Endothelial cell of umbilical vein (primary cell): Measurements from ENCODE around the gene HOXC11. TPM values are rescaled to one million over a fixed set of nuclear protein-coding genes. Genes with fewer than 3 reads are reported as not detected.

ENCODE experiments used
- BruUV-seq: library from RNA; stranded (reverse); fragments of 400-500 nt; replicated peaks from 2 replicates; lab custom pipeline; 2021; lab: Mats Ljungman, UMichigan
- CTCF ChIA-PET: fragments of 300-600, 350-600 bp; sonication (Branson Sonifier 250); formaldehyde crosslinking; loops from one replicate; lab custom pipeline; 2021; ENCODE audit warnings: antibody characterized with exemption, inconsistent platforms; lab: Charles Lee
- POLR2A ChIA-PET: fragments of 300-600, 350-600 bp; sonication (Branson Sonifier 250); formaldehyde crosslinking; loops from one replicate; lab custom pipeline; 2021; ENCODE audit warnings: antibody characterized with exemption, inconsistent platforms; lab: Charles Lee
- DNase-seq: peaks from one replicate; pipeline ENCODE4 v3.0.0-alpha.2; 2011; ENCODE audit warnings: low read depth, low spot score
- FAIRE-seq: peaks from 2 replicates; lab custom pipeline; 2011; peaks lifted over from hg19 to GRCh38; lab: Jason Lieb, UNC
- H2AFZ ChIP-seq: 2 replicates; pipeline ENCODE4 v1.6.0; 2012; ENCODE audit warnings: low read depth, low read length, control low read depth, inconsistent platforms
- H3K27ac ChIP-seq: 2 replicates; pipeline ENCODE4 v1.5.1; 2011; ENCODE audit warnings: low read depth, mild to moderate bottlenecking, control low read depth, low read length, moderate library complexity; ENCODE audit not compliant: insufficient read depth
- H3K27me3 ChIP-seq, 2 experiments: 2 replicates each; pipeline versions ENCODE4 v1.6.0 to v1.6.1; 2011; ENCODE audit warnings: low read length in 2 of 2, mixed read lengths in 1 of 2; ENCODE audit not compliant: control insufficient read depth in 2 of 2, insufficient read depth in 2 of 2
- H3K36me3 ChIP-seq, 2 experiments: 2 replicates in 1 of 2; 3 replicates in 1 of 2; pipeline ENCODE4 v1.5.1; 2011; ENCODE audit warnings: low read length in 2 of 2, mild to moderate bottlenecking in 1 of 2, moderate library complexity in 1 of 2; ENCODE audit not compliant: control insufficient read depth in 2 of 2, insufficient read depth in 2 of 2; ENCODE audit errors: extremely low read depth in 1 of 2
- H3K4me1 ChIP-seq: 3 replicates; pipeline ENCODE4 v1.5.1; 2011; ENCODE audit warnings: mild to moderate bottlenecking, low read length; ENCODE audit not compliant: control insufficient read depth, insufficient read depth; ENCODE audit errors: extremely low read depth
- H3K4me2 ChIP-seq: 2 replicates; pipeline ENCODE4 v1.6.1; 2011; ENCODE audit warnings: low read length, control low read depth, mixed read lengths; ENCODE audit not compliant: insufficient read depth
- H3K4me3 ChIP-seq, 3 experiments: fragments of 200-600 bp in 1 of 3; sonication (generic), shearing (Covaris generic) in 1 of 3; replicated peaks in 1 of 3; 2 replicates each; pipeline ENCODE4 v1.5.1; 2011 to 2016; ENCODE audit warnings: control low read depth in 3 of 3, low read length in 3 of 3, mild to moderate bottlenecking in 2 of 3, inconsistent platforms in 1 of 3, low read depth in 1 of 3, moderate library complexity in 1 of 3; ENCODE audit not compliant: insufficient read depth in 1 of 3
- H3K79me2 ChIP-seq: 2 replicates; pipeline ENCODE4 v1.6.0; 2012; ENCODE audit warnings: low read length, inconsistent platforms; ENCODE audit not compliant: control insufficient read depth, insufficient read depth
- H3K9ac ChIP-seq: replicated peaks from 2 replicates; pipeline ENCODE3; 2011; ENCODE audit warnings: low read length, control low read depth; ENCODE audit not compliant: insufficient read depth; ENCODE audit errors: extremely low read depth
- H3K9me1 ChIP-seq: replicated peaks from 3 replicates; pipeline ENCODE4 v1.6.0; 2011; ENCODE audit warnings: mild to moderate bottlenecking, low read length; ENCODE audit not compliant: control insufficient read depth, insufficient read depth; ENCODE audit errors: extremely low read depth
- H3K9me3 ChIP-seq: replicated peaks from 2 replicates; pipeline ENCODE4 v1.5.1; 2012; ENCODE audit warnings: low read length, inconsistent platforms; ENCODE audit not compliant: control insufficient read depth, insufficient read depth
- H4K20me1 ChIP-seq: replicated peaks from 2 replicates; pipeline ENCODE3; 2011; ENCODE audit warnings: mild to moderate bottlenecking, low read length; ENCODE audit not compliant: control insufficient read depth, insufficient read depth; ENCODE audit errors: extremely low read depth
- CTCF ChIP-seq, 2 donors: IDR thresholded peaks; 1 replicate in 1 of 2; 2 replicates in 1 of 2; pipeline ENCODE4 v1.5.1; 2011; ENCODE audit warnings: low read length in 2 of 2, mild to moderate bottlenecking in 2 of 2, moderate library complexity in 2 of 2, control low read depth in 1 of 2, inconsistent platforms in 1 of 2, low read depth in 1 of 2; ENCODE audit not compliant: insufficient read depth in 1 of 2; ENCODE audit errors: extremely low read depth in 1 of 2
- EZH2 ChIP-seq: IDR thresholded peaks from 2 replicates; pipeline ENCODE4 v1.6.1; 2012; ENCODE audit warnings: borderline replicate concordance, low read depth, mild to moderate bottlenecking, moderate library complexity, low read length, inconsistent platforms; ENCODE audit not compliant: severe bottlenecking
- FOS ChIP-seq: IDR thresholded peaks from 2 replicates; pipeline ENCODE4 v1.6.1; 2011; ENCODE audit warnings: mild to moderate bottlenecking, low read length, moderate library complexity, borderline replicate concordance; ENCODE audit not compliant: insufficient read depth
- GATA2 ChIP-seq: IDR thresholded peaks from 2 replicates; pipeline ENCODE4 v1.7.0; 2011; ENCODE audit warnings: low read depth, mild to moderate bottlenecking, moderate library complexity, mixed read lengths, low read length; ENCODE audit not compliant: insufficient read length, insufficient read depth
- JUN ChIP-seq: IDR thresholded peaks from 2 replicates; pipeline ENCODE4 v1.6.1; 2011; ENCODE audit warnings: borderline replicate concordance, low read depth; ENCODE audit not compliant: insufficient read length, insufficient read depth
- MAX ChIP-seq: IDR thresholded peaks from 2 replicates; pipeline ENCODE4 v1.6.1; 2011; ENCODE audit not compliant: insufficient read depth, insufficient read length
- MYC ChIP-seq: IDR thresholded peaks from one replicate; pipeline ENCODE4 v1.6.1; 2011; ENCODE audit warnings: mild to moderate bottlenecking, low read depth, low read length
- POLR2A ChIP-seq: IDR thresholded peaks from 2 replicates; pipeline ENCODE4 v1.6.1; 2012; ENCODE audit warnings: low read depth, mild to moderate bottlenecking, control low read depth, low read length
- POLR2AphosphoS5 ChIP-seq: IDR thresholded peaks from 2 replicates; pipeline ENCODE4 v1.6.1; 2012; ENCODE audit warnings: low read depth, mild to moderate bottlenecking, control low read depth, low read length, moderate library complexity; ENCODE audit not compliant: insufficient read depth
- dilution Hi-C: fragments of 300-500 bp; cut with MboI; formaldehyde crosslinking; loops from one replicate; pipeline ENCODE4 v1.15.0; 2019; ENCODE audit warnings: low sequenced_read_pairs; ENCODE audit not compliant: extremely low pct_ligation_motif_present
- intact Hi-C: fragments of 100-400 bp; cut with micrococcal nuclease; formaldehyde crosslinking; loops from one replicate; pipeline ENCODE4 v1.10.0; 2022
- polyA plus RNA-seq, 4 experiments: library from polyadenylated mRNA; depleted of rRNA in 3 of 4; stranded (reverse) in 3 of 4; unstranded in 1 of 4; fragments of >200 nt; gene quantifications; 2 replicates each; pipeline versions ENCODE4 v1.2.1 to v1.2.3, GENCODE V29; 2011 to 2012; ENCODE audit warnings: missing spikeins in 1 of 4
- total RNA-seq: library from RNA; stranded (reverse); gene quantifications from 2 replicates; pipeline ENCODE4 v1.2.3, GENCODE V29; 2021

Gene HOXC11
- total and polyA plus RNA-seq, 2 donors (not counting 3 experiments of a cell fraction or from before 2014, with no cell fraction given), result not detected

- FAIRE-seq, result no peak
- Histone ChIP-seq H3K27me3 (peaks cover 91 to 98% of the 10 kb centered on the region in 2 experiments), H3K79me2 (no peaks in the 10 kb centered on the region), H3K9me3 (no peaks in the 10 kb centered on the region), H3K36me3 (no peaks in the 10 kb centered on the region), H3K9ac (no peak within 1 kb of the TSS), H3K9me1 (no peaks in the 10 kb centered on the region), H3K4me2 (no peak within 1 kb of the TSS), H3K27ac (no peak within 1 kb of the TSS), H3K4me1 (no peaks in the 10 kb centered on the region), H2AFZ (no peak within 1 kb of the TSS), H4K20me1 (no peaks in the 10 kb centered on the region), H3K4me3 (no peak within 1 kb of the TSS)
- DNase-seq, result no peak
- TF ChIP-seq MAX, result no peak
- TF ChIP-seq MYC, result no peak
- no peak for TF ChIP-seq POLR2AphosphoS5
- TF ChIP-seq GATA2, result no peak
- TF ChIP-seq POLR2A, result no peak
- no peak for TF ChIP-seq FOS
- no peak for TF ChIP-seq EZH2
- no peak for TF ChIP-seq CTCF (IDR thresholded peaks at IDR 0.05; ENCODE audit: extremely low read depth in 1 of 2, insufficient read depth in 1 of 2, low read depth in 1 of 2, low read length in 2 of 2)
- TF ChIP-seq JUN, result no peak
- BruUV-seq, result no TSS peak
- intact Hi-C loops, result no loop called here
- CTCF ChIA-PET, result no interaction called here
- POLR2A ChIA-PET, result no interaction called here
- dilution Hi-C loops, result no loop called here
Measured at GRCh38 chr12:53954694-53955035, 18.3 kb upstream of the HOXC11 start, which contains the start of gene HOXC12. Gene HOXC12 (plus strand): TSS chr12:53954903. CDS start chr12:53954930, 27 bp downstream.
